Hematopoietic multipotent progenitor cell treated with erythropoietin and hydrocortisone succinate and interleukin-3 and kit ligand, for 4 days (in vitro differentiated cells): ENCODE measurements around the gene EFCAB8.
"Not testable (repeated sequence)": the region's sequence is repeated elsewhere in the genome, so short reads cannot be mapped to it uniquely, and the experiment has no call there.

Source experiments
- DNase-seq: peaks from one replicate; pipeline ENCODE4 v3.0.0-alpha.2; 2015

The EFCAB8 gene

DNA sequence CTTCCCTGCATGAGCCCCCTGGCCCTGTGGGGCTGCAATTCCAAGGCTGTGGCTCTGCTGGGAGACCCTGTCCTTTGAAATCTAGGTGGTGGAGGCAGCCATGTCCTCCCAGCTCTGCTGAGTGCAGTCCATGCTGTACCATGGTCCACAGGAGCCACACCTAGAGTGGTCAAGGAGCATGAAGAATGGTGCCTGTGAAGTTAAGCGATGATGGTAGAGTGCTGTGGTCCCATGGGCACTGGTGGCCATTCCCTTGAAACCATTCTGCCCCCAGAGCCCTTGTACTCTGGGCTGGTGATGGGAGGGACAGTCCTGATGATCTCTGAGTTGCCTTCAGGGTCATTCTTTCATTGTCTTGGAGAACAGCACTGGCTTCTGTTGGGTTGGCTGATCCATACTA is 55.3 kb downstream of the EFCAB8 start:
- no peak for DNase-seq

DNA sequence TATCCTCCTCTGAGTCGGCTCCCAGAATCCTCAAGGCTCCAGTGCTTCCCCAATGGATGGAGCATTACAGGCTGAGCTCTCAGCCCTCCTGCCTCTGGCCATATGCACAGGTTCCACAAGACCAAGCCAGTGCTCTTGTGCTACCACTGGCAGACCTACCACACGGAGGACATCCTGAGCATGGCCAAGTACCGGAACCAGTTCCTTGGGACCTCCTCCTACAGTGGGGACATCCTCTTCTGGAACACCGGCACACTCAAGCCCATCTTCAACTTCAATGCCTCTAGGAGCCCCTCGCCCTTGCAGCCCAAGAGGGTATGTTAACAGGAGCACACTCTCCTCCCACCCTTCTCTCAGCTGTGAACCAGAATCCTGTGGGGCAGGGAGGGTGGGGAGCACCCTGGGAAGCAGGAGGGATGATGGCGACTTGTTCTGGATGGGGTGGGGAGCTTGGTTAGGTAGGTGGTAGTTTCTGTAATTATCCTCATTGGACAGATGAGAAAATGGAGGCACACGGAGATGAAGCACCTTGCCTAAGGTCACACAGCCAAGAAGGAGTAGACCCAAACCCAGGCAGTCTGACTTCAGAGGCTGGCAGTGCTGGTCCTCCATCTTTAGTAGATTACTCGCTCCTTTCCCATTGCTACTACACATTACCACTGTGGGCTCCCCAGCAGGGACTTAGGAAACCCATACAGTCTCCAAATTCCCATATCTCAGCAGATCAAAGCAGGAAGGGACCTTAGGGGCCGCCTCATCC is 58.6 kb downstream of the EFCAB8 start:
- no peak for DNase-seq

- no peak for DNase-seq
These were observed 59.6 kb downstream of the EFCAB8 start for GRCh38 chr20:32918296-32918695.

DNA sequence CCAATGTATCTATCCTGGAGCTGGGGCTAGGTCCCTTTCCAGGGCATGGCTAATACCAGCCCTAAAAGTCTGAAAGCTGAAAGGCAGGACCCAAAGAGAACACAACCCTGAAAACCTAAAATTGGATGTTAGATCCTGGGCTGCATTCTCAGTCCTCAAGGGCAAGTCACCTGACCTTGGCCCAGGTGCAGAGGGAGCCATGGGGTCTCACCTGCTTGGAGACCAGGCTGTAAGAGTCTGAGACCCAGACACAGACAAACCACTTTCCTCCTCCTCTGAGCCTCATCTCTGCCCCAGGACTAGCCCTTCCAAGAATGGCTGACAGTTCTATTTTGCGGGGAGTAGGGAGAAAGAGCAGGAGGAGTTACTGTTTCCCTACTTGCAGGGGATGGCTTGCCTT is 60.0 kb downstream of the EFCAB8 start:
- no peak for DNase-seq

DNA sequence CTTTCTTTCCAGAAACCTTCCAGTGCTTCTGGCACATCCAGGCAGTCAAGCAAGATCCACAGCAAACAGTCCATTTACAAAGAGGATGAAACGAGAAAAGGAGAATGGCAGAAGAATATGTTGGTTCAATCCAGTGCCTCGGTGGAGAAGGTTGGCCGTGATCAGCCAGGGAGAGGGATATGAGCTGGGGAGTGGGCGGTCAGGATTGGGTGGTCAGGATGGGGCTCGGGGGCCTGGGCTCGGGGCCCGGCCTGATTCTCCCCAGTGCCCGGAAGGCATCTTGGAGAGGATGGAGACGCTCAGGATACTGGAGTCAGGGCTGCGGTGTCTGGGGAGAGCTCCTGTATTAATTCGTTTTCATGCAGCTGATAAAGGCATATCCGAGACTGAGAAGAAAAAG is 61.3 kb downstream of the EFCAB8 start:
- no peak for DNase-seq

GRCh38 chr20:32920530-32921298 is 62.0 kb downstream of the EFCAB8 start:
- DNase-seq: no peak

DNA sequence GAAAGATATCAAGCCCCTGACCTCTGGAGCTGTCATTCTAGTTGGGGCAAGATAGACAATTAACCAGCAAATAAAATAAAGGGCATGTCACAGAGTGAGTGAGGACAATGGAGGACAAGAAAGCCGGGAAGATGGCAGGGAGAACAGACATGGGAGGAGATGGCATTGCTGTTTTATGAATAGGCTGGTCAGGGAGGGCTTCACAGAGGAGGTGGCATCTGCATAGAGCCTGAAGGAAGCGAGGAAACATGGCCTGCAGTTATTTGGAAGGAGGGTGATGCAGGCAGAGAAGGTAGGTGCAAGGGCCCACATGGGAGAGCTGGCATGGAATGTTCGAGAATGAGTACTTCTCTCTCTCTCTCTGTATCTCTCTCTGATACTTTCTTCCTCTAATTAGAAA is 63.7 kb downstream of the EFCAB8 start:
- DNase-seq: no peak

GRCh38 chr20:32924781-32925180 is 66.1 kb downstream of the EFCAB8 start:
- no peak for DNase-seq

- DNase-seq: no peak
These were observed 66.9 kb downstream of the EFCAB8 start for GRCh38 chr20:32925481-32926196.

DNA sequence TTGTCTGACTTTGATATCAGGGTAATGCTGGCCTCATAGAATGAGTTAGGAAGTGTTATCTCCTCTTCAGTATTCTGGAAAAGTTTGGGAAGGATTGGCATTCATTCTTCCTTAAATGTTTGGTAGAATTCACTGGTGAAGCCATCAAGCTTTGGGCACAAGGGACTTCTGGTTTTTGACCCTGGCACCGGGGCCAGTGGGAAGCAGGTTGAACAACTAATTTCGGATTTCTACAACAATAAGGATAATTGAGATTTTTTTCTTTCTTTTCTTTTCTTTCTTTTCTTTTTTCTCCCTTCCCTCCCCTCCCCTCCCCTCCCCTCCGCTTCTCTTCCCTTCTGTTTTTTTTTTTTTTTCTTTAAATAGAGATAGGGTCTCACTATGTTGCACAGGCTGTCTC is 70.4 kb downstream of the EFCAB8 start:
- DNase-seq: no peak

GRCh38 chr20:32930181-32930580 is 71.5 kb downstream of the EFCAB8 start:
- DNase-seq: no peak

GRCh38 chr20:32930701-32931100 is 72.0 kb downstream of the EFCAB8 start:
- no peak for DNase-seq

DNA sequence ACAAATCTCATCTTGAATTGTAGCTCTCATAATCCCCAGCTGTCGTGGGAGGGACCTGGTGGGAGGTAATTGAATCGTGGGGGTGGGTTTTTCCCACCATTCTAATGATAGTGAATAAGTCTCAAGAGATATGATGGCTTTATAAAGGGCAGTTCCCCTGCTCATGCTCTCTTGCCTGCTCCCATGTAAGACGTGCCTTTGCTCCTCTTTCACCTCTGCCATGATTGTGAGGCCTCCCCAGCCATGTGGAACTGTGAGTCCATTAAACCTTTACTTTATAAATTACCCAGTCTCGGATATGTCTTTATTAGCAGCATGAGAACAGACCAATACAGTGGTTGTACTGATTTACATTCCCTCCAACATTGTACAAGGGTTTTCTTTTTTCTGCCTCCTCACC is 75.9 kb downstream of the EFCAB8 start:
- no peak for DNase-seq

DNA sequence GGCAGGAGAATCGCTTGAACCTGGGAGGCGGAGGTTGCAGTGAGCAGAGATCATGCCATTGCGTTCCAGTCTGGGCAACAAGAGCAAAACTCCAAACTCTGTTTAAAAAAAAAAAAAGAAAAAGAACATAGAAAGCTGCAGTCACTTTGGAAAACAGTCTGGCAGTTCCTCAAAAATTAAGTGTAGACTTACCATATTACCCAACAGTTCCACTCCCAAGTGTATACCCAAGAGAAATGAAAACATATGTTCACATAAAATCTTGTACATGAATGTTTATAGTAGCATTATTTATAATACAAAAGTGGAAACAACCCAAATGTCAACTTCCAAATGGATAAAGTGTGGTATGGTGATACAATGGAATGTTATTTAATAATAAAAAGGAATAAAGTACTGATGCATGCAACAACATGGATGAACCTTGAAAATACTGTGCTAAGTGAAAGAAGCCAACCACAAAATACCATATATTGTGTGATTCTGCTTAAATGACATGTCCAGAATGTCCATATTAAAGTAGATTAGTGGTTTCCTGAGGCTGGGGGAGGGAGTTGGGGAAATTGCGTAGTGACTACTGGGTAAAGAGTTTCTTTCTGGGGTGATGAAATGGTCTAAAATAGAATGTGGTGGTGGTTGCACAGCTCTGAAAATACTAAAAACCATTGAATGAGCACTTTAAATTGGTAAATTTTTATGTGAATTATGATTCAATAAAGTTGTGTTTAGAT is 82.6 kb downstream of the EFCAB8 start:
- peak; percentile 21 for DNase-seq

DNA sequence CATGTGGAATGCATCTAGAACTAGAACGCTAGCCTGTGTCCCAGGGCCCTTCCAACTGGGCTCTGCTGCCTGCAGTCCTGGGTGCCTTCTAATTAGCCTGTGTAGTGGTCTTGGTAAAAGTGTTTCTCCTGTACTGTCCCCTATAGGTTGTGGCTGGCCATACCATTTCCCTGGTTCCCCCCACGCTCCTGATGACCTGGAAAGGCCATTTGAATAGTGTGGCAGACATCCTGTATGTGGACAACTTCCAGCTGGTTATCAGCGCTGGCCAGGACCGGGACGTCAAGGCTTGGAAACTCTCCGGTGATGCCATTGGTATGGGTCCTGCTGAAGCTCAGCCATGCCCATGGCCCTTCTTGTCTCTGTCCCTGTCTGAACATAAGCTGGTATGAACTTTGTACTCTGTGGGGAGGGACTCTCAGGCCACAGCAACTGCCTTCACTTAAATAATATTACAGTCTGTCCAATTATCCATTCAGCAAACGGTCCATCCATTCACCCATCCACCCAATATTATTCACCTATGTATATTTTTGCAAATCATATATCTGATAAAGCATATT is 84.8 kb downstream of the EFCAB8 start:
- no peak for DNase-seq

DNA sequence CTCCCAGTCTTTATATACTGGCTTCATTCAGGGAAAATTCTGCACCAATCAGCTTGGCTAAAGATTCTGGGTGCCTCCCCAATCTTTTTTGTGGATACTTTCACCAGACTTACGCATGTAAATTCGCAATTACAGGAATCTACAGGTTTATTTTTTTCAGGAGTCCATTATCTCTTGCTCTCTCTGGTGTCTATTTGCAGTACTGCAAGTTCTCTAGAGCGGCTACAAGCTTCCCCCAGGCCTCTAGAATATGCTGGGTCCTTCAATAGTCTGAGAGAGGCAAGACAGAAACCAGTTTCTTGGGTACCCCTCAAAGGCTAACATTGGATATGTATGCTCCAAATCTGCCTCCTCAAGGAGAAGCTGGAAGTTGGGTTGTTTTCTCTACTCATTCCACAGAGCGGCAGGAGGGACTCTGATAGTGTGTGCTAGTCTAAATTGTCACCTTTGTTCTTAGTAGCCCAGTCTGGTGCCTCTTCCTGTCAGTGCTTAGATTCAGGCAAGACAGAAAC is 87.0 kb downstream of the EFCAB8 start:
- DNase-seq: peak; percentile 59

GRCh38 chr20:32946629-32947028 is 87.9 kb downstream of the EFCAB8 start:
- DNase-seq: no peak

DNA sequence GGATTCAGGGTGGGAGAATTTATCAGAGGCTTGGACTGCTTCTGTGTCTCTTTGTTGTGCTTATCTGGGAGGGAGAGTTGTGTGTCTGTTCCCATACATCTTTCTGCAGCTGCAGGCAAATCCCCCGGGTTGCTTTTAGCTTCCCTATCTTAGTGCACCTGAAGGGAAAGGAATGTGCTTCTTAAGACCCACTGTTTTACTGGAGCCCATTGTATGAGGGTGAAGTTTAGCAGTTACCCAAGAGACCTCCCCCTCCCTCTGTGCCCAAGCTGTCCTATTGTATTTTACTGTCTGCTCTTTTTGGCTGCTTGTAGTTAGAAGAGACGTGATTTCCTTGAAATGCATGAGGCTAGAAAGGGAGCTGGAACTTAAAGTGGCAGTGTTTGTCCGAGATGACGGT is 91.8 kb downstream of the EFCAB8 start:
- not testable (repeated sequence) for DNase-seq

DNA sequence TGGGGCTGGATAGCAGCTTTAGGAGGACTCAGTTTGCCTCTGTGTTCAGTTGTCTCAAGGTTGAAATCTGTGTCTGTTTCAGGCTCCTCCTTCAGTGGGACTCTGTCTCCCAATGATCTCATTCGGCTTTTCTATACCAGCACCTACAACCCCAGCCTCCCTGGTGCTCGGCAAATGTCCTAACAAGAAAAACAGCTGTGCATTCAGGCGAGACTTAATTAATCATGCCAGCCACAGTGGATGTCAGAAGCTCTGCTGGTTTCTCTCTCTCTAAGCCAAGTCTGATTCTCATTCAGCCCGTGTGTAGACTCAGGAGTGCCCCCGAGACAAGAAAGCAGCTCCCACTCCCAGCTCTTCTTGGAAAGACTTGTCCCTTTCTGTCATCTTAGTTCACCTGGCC is 98.7 kb downstream of the EFCAB8 start:
- DNase-seq: no peak

GRCh38 chr20:32958574-32958973 is 99.9 kb downstream of the EFCAB8 start:
- DNase-seq: no peak

GRCh38 chr20:32959351-32960221 is 100.9 kb downstream of the EFCAB8 start:
- DNase-seq: no peak

GRCh38 chr20:32960222-32960518 is 101.4 kb downstream of the EFCAB8 start:
- DNase-seq: no peak
